ENCODE measurements around the gene LARGE1.

GRCh38 chr22:33519974-33520903, 400.0 kb downstream of the LARGE1 start:
- TF ChIP-seq CTCF (IDR thresholded peaks at IDR 0.05) (no peak), POLR2AphosphoS5 (IDR thresholded peaks at IDR 0.05; ENCODE audit: insufficient read depth in 1 of 2, low read depth in 1 of 2) (no peak)
